HG02938 (cell line): Measurements from ENCODE around the gene ATG7.
"Not testable (repeated sequence)": the region's sequence is repeated elsewhere in the genome, so short reads cannot be mapped to it uniquely, and the experiment has no call there.

Source experiments
- ATAC-seq: cut with Tn5 transposase; IDR thresholded peaks from one replicate; pipeline ENCODE4 v1.9.1; 2021; ENCODE audit warnings: mild to moderate bottlenecking, moderate library complexity; ENCODE audit not compliant: unreplicated experiment

ATG7 gene

DNA sequence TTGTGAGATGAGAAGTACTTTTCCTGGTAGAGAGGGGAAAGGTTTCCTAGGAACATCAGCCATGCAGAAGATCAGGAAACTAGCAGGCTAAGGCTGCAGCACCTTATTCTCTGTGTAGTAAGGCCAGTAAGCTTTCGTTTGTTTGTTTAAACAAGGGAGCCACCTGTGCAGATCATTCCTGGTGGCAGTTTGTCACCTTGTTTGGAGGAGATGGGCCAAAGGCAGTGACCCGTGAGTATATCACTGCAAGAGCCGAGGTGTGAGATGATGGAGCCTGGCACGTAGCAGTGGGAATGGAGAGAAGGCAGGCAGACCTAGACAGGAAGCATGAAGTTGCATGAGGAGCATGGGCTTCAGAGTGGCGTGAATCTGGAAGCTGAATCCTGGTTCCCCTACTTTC lies 19.6 kb downstream of the ATG7 start:
- ATAC-seq = no peak

- no peak for ATAC-seq
These were observed 24.9 kb downstream of the ATG7 start for GRCh38 chr3:11297126-11297525.

DNA sequence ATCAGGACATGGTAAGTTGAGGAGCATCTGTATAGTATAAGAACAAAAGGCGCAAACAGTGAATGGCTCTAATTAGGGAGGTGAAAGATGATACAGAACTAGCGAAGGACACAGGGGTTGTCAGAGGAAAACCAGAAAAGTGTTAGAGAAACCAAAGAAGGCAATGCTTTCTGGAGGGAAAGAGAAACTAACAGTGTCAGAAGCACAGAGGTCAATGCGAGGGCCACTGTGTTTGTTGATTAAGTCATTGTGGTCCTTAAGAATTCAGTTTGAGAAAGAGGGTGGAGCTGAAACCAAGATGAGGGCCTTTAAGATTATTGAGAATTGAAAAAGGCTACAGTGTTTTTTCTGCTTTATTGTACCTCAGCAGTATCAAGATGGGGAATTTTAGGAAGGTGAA lies 28.8 kb downstream of the ATG7 start:
- ATAC-seq = peak; percentile 96

DNA sequence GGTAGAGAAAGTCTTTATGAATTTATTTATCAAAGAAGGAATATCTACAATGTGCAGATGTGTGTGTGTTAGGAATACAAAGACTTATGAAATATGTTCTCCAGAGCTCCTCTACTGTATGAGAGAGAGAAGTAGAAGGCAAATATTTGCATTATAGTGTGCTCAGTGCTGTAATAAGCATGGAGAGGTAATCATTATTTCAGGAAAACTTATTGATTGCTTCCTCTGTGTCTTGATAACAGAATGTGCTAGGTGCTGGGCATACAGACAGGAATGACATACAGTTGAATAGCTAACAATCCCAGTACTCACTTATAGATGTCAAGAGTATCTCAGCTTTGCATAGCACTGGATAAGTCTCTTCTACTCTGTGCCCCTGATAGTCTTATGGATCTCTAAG lies 30.2 kb downstream of the ATG7 start:
- ATAC-seq = no peak

DNA sequence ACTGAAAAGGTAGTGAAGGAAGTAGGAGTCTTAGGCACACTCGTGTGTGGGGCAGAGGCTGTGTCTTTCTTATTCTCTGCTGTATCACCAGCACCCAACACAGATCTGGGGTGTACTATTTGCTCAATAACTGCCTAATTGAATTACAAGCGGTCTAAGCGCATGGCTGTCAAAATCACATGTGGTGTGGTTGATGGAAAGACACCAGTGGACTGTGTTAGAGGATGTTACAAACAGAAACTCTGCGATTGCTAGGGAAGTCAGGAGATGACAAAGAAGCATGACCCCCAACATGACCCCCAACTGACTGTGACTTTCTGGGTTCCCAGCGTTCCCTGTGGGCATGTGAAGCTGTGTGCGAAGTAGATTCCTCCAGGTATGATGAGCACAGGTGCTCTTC lies 32.0 kb downstream of the ATG7 start:
- ATAC-seq = no peak

- ATAC-seq = no peak
These were observed 33.3 kb downstream of the ATG7 start for GRCh38 chr3:11305509-11305908.

- no peak for ATAC-seq
These were observed 34.8 kb downstream of the ATG7 start for GRCh38 chr3:11306817-11307589.

GRCh38 chr3:11307830-11308432 lies 35.7 kb downstream of the ATG7 start:
- ATAC-seq = no peak

DNA sequence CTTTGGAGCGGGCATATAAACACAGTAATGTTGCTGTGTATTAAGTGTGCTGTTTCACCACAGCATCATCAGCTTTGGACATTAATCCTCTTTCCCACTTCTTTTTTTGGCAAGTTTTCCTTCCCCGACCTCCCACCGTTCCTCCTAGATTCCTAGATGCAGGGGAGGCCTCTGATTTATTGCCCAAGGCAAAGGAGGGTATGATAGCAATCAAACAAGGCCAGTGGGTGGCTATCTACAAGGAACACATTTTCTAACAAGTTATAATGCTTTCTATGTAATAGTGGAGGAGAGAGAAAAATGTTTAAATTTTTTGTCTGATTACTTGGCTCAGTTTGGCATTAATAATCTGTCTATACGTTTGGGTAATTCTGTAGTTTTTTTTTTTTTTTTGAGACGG lies 38.1 kb downstream of the ATG7 start:
- ATAC-seq = no peak

DNA sequence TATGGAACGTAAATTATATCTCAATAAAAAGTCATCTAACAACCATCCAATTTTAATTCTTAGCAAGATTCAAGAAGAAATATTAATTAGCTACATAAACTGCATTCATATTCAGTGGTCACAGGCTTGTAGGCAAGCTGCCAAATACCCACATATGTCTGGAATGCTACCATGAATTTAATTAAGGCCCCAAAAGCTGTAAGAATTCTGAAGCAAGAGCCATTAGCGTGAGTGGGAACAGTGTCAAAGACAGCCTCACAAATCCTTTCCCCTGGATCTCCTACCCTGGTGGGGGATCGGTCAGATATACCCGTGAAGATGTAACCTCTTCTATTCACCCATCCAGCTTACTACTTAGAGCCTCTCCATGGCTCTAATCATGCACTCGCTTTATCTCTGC lies 40.0 kb downstream of the ATG7 start:
- ATAC-seq = no peak

DNA sequence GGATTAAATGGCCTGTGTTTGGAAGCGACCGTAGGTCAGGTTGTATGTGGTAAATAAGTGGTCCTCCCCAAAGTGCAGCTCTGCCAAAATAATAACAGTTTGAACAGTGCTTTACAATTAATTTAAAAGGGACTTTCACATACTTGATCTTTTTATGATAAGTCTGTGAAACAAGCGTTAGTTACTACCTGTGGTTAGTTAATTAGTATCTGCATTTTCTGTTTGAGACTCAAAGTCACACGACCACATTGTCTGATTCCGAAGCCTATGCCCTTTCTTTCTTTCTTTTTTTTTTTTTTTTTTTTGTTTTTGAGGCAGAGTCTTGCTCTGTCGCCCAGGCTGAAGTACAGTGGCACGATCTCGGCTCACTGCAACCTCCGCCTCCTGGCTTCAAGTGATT lies 45.1 kb downstream of the ATG7 start:
- ATAC-seq = no peak

DNA sequence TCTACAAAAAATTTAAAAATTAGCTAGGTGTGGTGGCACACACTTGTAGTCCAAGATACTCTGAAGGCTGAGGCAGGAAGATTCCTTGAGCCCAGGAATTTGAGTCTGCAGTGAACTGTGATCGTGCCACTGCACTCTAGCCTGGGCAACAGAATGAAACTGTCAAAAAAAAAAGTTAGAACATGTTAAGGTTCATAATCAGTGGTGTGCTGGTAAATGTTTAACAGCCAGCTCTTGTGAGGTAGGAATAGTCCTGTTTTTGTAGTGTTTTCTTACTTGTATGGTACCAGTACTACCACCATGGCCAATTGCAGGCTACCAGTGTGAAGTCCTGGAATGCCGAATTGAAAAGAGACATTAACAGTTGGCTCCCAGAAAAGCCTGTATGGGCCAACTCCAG lies 50.7 kb downstream of the ATG7 start:
- ATAC-seq = no peak

DNA sequence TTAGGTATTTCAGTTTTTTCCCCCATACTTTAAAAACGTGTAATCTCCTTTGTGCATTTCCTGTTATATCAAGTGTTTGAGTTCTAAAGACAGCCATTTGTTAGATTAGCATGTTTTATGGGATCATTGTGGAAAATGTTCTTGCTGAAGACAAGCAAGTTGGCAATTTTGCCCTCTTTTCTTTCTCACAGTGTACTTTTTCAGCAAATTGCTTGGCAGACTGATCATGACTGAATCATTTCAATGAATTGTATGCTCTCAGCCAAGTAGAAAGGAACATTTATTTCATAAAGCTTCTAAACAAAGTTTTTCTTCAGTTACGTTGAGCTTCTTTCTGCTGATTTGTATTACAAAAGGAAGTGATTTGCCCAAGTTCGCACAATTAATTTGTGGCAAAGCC lies 51.6 kb downstream of the ATG7 start:
- ATAC-seq = no peak

DNA sequence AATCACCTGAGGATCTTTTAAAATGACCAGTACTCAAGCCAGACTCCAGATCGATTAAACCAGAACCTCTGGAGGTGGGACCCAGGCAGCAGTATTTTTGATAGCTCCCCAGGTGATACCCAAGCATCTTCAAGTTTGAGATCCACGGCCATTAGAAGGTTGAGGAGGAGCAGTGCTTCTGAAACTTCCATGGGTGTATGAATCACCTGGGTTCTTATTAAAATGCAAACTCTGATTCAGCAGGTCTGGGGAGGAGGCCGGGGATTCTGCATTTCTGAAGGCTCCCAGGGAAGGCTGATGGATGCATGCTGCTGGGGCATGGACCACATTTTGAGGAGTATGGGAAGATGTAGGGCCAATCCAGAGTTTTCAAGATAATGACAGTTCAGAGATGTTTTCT lies 55.4 kb downstream of the ATG7 start:
- ATAC-seq = no peak

- no peak for ATAC-seq
These were observed 56.2 kb downstream of the ATG7 start for GRCh38 chr3:11328196-11328945.

GRCh38 chr3:11329777-11330176 lies 57.6 kb downstream of the ATG7 start:
- ATAC-seq = no peak

- ATAC-seq = no peak
These were observed 58.9 kb downstream of the ATG7 start for GRCh38 chr3:11331101-11331500.

DNA sequence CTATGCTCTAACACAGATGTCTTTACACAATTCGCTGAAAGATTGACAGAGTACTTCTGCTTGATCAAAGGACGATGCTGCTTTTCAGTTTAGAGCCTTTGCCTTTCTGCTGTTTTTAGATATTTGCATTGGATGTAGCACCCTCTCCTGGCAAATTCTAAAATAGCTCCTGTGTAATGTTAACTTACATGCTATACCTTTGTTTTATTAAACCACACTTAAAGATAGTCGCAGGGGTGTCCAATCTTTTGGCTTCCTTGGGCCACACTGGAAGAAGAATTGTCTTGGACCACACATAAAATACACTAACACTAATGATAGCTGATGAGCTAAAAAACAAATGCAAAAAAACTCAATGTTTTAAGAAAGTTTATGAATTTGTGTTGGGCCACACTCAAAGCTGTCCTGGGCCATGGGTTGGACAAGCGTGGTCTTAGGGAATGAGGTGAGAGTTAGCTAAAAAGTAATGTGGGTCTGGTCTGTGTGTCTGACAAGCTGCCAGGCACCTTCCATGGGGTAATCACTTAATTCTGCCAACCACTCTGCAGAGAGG lies 62.9 kb downstream of the ATG7 start:
- no peak for ATAC-seq

DNA sequence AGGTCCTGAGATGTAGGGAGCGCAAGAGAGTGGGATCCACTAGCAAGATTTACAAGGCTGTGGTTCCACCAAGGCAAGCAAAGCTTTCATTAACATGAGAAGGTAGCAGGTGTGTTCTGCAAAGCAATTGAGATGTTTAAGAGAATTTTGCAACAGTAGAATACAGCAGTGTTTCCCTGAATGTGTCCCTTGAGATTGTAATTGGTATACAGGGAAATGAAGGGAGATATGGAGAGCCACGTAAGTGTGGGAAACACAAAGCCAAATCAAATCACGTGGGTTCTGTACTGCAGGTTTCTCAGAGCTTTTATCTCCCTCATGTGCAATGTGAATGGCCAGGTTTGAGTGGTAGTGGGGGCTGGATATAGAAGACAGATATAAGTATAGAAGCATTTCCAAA lies 67.3 kb downstream of the ATG7 start:
- no peak for ATAC-seq

DNA sequence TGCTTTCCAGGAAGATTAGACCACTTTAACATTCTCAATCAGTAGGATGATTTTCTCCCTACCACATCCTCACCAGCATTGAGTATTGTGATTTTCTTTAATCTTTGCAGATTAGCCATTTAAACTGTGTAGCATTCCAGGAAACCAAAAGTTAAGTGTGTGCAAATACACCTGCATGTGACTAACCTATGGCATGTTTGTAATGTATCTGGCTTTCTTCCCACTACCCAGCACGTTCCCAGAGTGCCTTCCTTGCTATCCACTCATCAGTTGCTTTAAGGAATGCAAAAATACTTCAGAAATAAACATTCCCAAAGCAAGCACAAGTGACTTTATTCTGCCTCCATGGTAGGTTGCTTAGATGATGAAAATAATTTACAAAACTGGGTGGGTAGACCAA lies 74.2 kb downstream of the ATG7 start:
- no peak for ATAC-seq

DNA sequence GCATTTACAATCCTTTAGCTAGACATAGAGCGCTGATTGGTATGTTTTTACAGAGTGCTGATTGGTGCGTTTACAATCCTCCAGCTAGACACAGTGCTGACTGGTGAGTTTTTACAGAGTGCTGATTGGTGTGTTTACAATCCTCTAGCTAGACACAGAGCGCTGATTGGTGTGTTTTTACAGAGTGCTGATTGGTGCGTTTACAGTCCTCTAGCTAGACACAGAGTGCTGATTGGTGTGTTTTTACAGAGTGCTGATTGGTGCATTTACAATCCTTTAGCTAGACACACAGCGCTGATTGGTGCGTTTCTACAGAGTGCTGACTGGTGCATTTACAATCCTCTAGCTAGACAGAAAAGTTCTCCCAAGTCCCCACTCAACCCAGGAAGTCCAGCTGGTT lies 76.7 kb downstream of the ATG7 start:
- ATAC-seq = not testable (repeated sequence)

GRCh38 chr3:11349446-11349845 lies 77.2 kb downstream of the ATG7 start:
- ATAC-seq = no peak
